HepG2 (cell line): ENCODE measurements around the gene SLC22A5. TPM values are rescaled to one million over a fixed set of nuclear protein-coding genes. Genes with fewer than 3 reads are reported as not detected.

Source experiments
- ATAC-seq: fragments of 200-7000 bp; cut with Tn5 transposase; 3 replicates; pipeline ENCODE4 v1.9.1; 2020; ENCODE audit warnings: mild to moderate bottlenecking, moderate library complexity
- BruUV-seq: library from RNA; stranded (reverse); fragments of 400-500 nt; replicated peaks from 2 replicates; lab custom pipeline; 2021; lab: Mats Ljungman, UMichigan
- CTCF ChIA-PET: fragments of 300-600 bp; formaldehyde crosslinking; extraction: SDS; loops from one replicate; lab custom pipeline; 2021; ENCODE audit warnings: low total read pairs, inconsistent platforms, low intra/inter-chr PET ratio; lab: Yijun Ruan, JAX
- POLR2A ChIA-PET: fragments of 350-600 bp; sonication (Branson Sonifier 250); formaldehyde crosslinking; loops from one replicate; lab custom pipeline; 2020; ENCODE audit warnings: antibody characterized with exemption, inconsistent platforms; lab: Yijun Ruan, JAX
- DNase-seq: peaks from one replicate; pipeline ENCODE4 v3.0.0-alpha.2; 2015; ENCODE audit warnings: low spot score
- FAIRE-seq: peaks from 3 replicates; lab custom pipeline; 2011; peaks lifted over from hg19 to GRCh38; lab: Jason Lieb, UNC
- H2AFZ ChIP-seq: one replicate; pipeline ENCODE4 v1.6.1; 2011; ENCODE audit warnings: low read length, inconsistent platforms
- H3K27ac ChIP-seq: fragments of 300-600 bp; 3 replicates; pipeline ENCODE4 v1.8.0; 2011; ENCODE audit warnings: mixed run types, mild to moderate bottlenecking, mixed read lengths, low read length, inconsistent platforms; ENCODE audit not compliant: insufficient read depth; ENCODE audit errors: extremely low read length
- H3K27me3 ChIP-seq, 2 experiments: fragments of 200-600 bp in 1 of 2; 2 replicates in 1 of 2; 3 replicates in 1 of 2; pipeline versions ENCODE4 v1.6.0 to v1.8.0; 2011; ENCODE audit warnings: low read length in 2 of 2, mild to moderate bottlenecking in 2 of 2, moderate library complexity in 2 of 2, inconsistent platforms in 1 of 2; ENCODE audit not compliant: insufficient read depth in 2 of 2, control insufficient read depth in 1 of 2
- H3K36me3 ChIP-seq, 2 experiments: fragments of 200-600 bp in 1 of 2; replicated peaks in 1 of 2; 2 replicates in 1 of 2; 3 replicates in 1 of 2; pipeline versions ENCODE4 v1.5.1 to v1.8.0; 2011; ENCODE audit warnings: low read length in 2 of 2, inconsistent platforms in 1 of 2; ENCODE audit not compliant: insufficient read depth in 2 of 2, control insufficient read depth in 1 of 2
- H3K4me1 ChIP-seq: 2 replicates; pipeline ENCODE4 v1.5.1; 2012; ENCODE audit warnings: low read length, inconsistent platforms; ENCODE audit not compliant: insufficient read depth
- H3K4me2 ChIP-seq: 2 replicates; pipeline ENCODE4 v1.6.0; 2011; ENCODE audit warnings: low read depth, low read length, inconsistent platforms
- H3K4me3 ChIP-seq, 3 experiments: fragments of 200-600 bp in 1 of 3; sonication (generic), shearing (Covaris generic) in 1 of 3; replicated peaks in 1 of 3; 2 replicates each; pipeline ENCODE4 v1.5.1; 2011 to 2016; ENCODE audit warnings: low read length in 3 of 3, inconsistent platforms in 2 of 3, low read depth in 2 of 3, mild to moderate bottlenecking in 2 of 3, control low read depth in 1 of 3, mixed read lengths in 1 of 3; ENCODE audit not compliant: insufficient read depth in 1 of 3
- H3K79me2 ChIP-seq: one replicate; pipeline ENCODE4 v1.6.1; 2011; ENCODE audit warnings: low read length, inconsistent platforms; ENCODE audit not compliant: insufficient read depth
- H3K9ac ChIP-seq: 2 replicates; pipeline ENCODE4 v1.6.0; 2011; ENCODE audit warnings: mild to moderate bottlenecking, low read depth, low read length, inconsistent platforms; ENCODE audit not compliant: insufficient read depth
- H3K9me3 ChIP-seq: 2 replicates; pipeline ENCODE4 v1.5.1; 2012; ENCODE audit warnings: mild to moderate bottlenecking, low read length
- H4K20me1 ChIP-seq: 2 replicates; pipeline ENCODE4 v1.6.0; 2011; ENCODE audit warnings: inconsistent platforms, mild to moderate bottlenecking, low read length, moderate library complexity; ENCODE audit not compliant: insufficient read depth
- ARID2 ChIP-seq: sonication (generic); formaldehyde crosslinking; IDR thresholded peaks from 2 replicates; pipeline ENCODE4 v1.8.1; 2022; ENCODE audit warnings: mild to moderate bottlenecking, missing genetic modification reagents, borderline replicate concordance
- CBFB ChIP-seq: sonication (generic); formaldehyde crosslinking; IDR thresholded peaks from 2 replicates; pipeline ENCODE4 v1.4.0; 2020; ENCODE audit warnings: missing genetic modification reagents
- HNF4G ChIP-seq, 2 experiments: sonication (generic) in 1 of 2; formaldehyde crosslinking in 1 of 2; IDR thresholded peaks; 2 replicates each; pipeline versions ENCODE4 v1.4.0 to v1.6.1; 2011 to 2020; ENCODE audit warnings: borderline replicate concordance in 2 of 2, low read depth in 2 of 2, mild to moderate bottlenecking in 2 of 2, low read length in 1 of 2, missing genetic modification reagents in 1 of 2, moderate library complexity in 1 of 2
- SMARCE1 ChIP-seq: fragments of 450-650 bp; IDR thresholded peaks from 2 replicates; pipeline ENCODE4 v1.6.1; 2017; ENCODE audit warnings: borderline replicate concordance
- ZFP1 ChIP-seq: IDR thresholded peaks from 2 replicates; pipeline ENCODE4 v1.6.1; 2016
- ZNF317 ChIP-seq: sonication (generic); formaldehyde crosslinking; IDR thresholded peaks from 2 replicates; pipeline ENCODE4 v1.5.0; 2020; ENCODE audit warnings: mild to moderate bottlenecking, missing genetic modification reagents
- ZNF784 ChIP-seq: sonication (generic); formaldehyde crosslinking; IDR thresholded peaks from 2 replicates; pipeline ENCODE4 v1.5.1; 2020; ENCODE audit warnings: missing genetic modification reagents, mild to moderate bottlenecking, borderline replicate concordance
- ZZZ3 ChIP-seq: sonication (generic); formaldehyde crosslinking; IDR thresholded peaks from 2 replicates; pipeline ENCODE4 v1.4.0; 2020; ENCODE audit warnings: missing genetic modification reagents, mild to moderate bottlenecking, borderline replicate concordance
- WGBS: methylation state at CpG from one replicate; pipeline ENCODE4 v1.1.6; 2017; ENCODE audit warnings: low lambda C conversion rate; 5-methylcytosine and 5-hydroxymethylcytosine counted together
- in situ Hi-C: cut with HindIII; loops from 2 replicates; pipeline ENCODE4 v1.10.0; 2017; ENCODE audit warnings: low pct_unique_long_range_greater_than_20kb; ENCODE audit not compliant: extremely low pct_ligation_motif_present
- intact Hi-C: fragments of 100-400 bp; cut with micrococcal nuclease; formaldehyde crosslinking; loops from one replicate; pipeline ENCODE4 v1.10.0; 2022; ENCODE audit not compliant: unreplicated experiment
- polyA plus RNA-seq, 8 experiments: library from polyadenylated mRNA; depleted of rRNA in 3 of 8; stranded (reverse) in 7 of 8; unstranded in 1 of 8; fragments of >200 nt; fragmentation: Illumina TruSeq in 4 of 8; extraction: Trizol in 4 of 8; gene quantifications; 2 replicates each; pipeline versions ENCODE4 v1.2.1 to v1.2.3, GENCODE V29; 2011 to 2016; ENCODE audit warnings: low read depth in 4 of 8, missing spikeins in 1 of 8, mixed read lengths in 1 of 8; ENCODE audit not compliant: insufficient read depth in 1 of 8
- total RNA-seq, 5 experiments: library from RNA; depleted of rRNA; stranded (reverse); fragments of >200 nt; fragmentation: Illumina TruSeq; extraction: Trizol; gene quantifications; 2 replicates each; pipeline ENCODE4 v1.2.3, GENCODE V29; 2016; ENCODE audit warnings: low read depth in 1 of 5
- TF ChIP-seq, protein P1 (sequence below), 2 experiments: sonication (generic) in 1 of 2; formaldehyde crosslinking in 1 of 2; IDR thresholded peaks; 2 replicates each; pipeline versions ENCODE4 v1.6.1 to v1.9.0; 2014 to 2022; ENCODE audit warnings: antibody characterized with exemption in 1 of 2, borderline replicate concordance in 1 of 2, inconsistent platforms in 1 of 2, low read depth in 1 of 2, missing genetic modification reagents in 1 of 2
- TF ChIP-seq, protein P2 (sequence below): sonication (generic); formaldehyde crosslinking; IDR thresholded peaks from 2 replicates; pipeline ENCODE4 v1.5.0; 2020; ENCODE audit warnings: missing genetic modification reagents

The SLC22A5 gene
- total and polyA plus RNA-seq, 2 of the 13 experiments (the other 11 are each of a cell fraction or from before 2014, with no cell fraction given): 7.1 to 15.1 TPM

- Histone ChIP-seq H4K20me1 (no peaks in the 10 kb centered on the region), H2AFZ (no peak overlapping the region), H3K4me2 (no peak overlapping the region), H3K9ac (no peak overlapping the region), H3K79me2 (no peaks in the 10 kb centered on the region), H3K27me3 (no peaks in the 10 kb centered on the region), H3K4me1 (peaks cover 8% of the 10 kb centered on the region; the same call in 1 of the 2 replicates), H3K36me3 (no peaks in the 10 kb centered on the region), H3K4me3 (no peak overlapping the region), H3K27ac (no peak overlapping the region), H3K9me3 (no peaks in the 10 kb centered on the region)
- ChIA-PET CTCF (no interaction called here), POLR2A (interaction anchor here (1.1 kb wide), 1 partner anchor 15 kb away, joined by 3 read pairs; the partner anchor contains the start of gene SLC22A5)
- DNase-seq (no peak), ATAC-seq (no peak), FAIRE-seq (no peak)
- in situ Hi-C loops: no loop called here
- no TSS peak for BruUV-seq
- TF ChIP-seq ZFP1 (CRISPR knock-in tag): no peak
- no peak for TF ChIP-seq ZNF784
- TF ChIP-seq ARID2: no peak
- no peak for TF ChIP-seq HNF4G (IDR thresholded peaks at IDR 0.05; ENCODE audit: borderline replicate concordance, low read depth, low read length)
- TF ChIP-seq HNF4G (CRISPR knock-in tag; IDR thresholded peaks at IDR 0.05; ENCODE audit: borderline replicate concordance, low read depth): no peak
- no peak for TF ChIP-seq SMARCE1
- TF ChIP-seq, protein P1, sequence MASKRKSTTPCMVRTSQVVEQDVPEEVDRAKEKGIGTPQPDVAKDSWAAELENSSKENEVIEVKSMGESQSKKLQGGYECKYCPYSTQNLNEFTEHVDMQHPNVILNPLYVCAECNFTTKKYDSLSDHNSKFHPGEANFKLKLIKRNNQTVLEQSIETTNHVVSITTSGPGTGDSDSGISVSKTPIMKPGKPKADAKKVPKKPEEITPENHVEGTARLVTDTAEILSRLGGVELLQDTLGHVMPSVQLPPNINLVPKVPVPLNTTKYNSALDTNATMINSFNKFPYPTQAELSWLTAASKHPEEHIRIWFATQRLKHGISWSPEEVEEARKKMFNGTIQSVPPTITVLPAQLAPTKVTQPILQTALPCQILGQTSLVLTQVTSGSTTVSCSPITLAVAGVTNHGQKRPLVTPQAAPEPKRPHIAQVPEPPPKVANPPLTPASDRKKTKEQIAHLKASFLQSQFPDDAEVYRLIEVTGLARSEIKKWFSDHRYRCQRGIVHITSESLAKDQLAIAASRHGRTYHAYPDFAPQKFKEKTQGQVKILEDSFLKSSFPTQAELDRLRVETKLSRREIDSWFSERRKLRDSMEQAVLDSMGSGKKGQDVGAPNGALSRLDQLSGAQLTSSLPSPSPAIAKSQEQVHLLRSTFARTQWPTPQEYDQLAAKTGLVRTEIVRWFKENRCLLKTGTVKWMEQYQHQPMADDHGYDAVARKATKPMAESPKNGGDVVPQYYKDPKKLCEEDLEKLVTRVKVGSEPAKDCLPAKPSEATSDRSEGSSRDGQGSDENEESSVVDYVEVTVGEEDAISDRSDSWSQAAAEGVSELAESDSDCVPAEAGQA (IDR thresholded peaks at IDR 0.05; ENCODE audit: low read depth): no peak
- TF ChIP-seq, protein P1 (CRISPR knock-in tag; IDR thresholded peaks at IDR 0.05; ENCODE audit: borderline replicate concordance): no peak
- TF ChIP-seq ZZZ3 (CRISPR knock-in tag): no peak
- TF ChIP-seq, protein P2, sequence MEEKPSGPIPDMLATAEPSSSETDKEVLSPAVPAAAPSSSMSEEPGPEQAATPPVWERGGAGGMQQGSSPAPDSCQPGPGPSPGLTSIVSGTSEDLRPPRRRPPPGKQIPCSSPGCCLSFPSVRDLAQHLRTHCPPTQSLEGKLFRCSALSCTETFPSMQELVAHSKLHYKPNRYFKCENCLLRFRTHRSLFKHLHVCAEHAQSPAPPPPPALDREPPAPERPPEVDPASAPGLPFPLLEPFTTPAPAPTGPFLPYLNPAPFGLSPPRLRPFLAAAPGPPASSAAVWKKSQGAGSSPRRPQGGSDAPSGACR: no peak
- TF ChIP-seq ZNF317 (CRISPR knock-in tag): no peak
- no peak for TF ChIP-seq CBFB
- intact Hi-C loops: no loop called here
- 91% methylated on average over 1 of the region's 1 CpG for WGBS
These were observed 14.9 kb upstream of the SLC22A5 start for GRCh38 chr5:132354381-132355139.
